Measurements from ENCODE around the gene NOL4L. TPM values are rescaled to one million over a fixed set of nuclear protein-coding genes. Genes with fewer than 3 reads are reported as not detected.

Gene NOL4L
- total RNA-seq, 2 donors from 2014 or later: 9.9 to 28.5 TPM

DNA sequence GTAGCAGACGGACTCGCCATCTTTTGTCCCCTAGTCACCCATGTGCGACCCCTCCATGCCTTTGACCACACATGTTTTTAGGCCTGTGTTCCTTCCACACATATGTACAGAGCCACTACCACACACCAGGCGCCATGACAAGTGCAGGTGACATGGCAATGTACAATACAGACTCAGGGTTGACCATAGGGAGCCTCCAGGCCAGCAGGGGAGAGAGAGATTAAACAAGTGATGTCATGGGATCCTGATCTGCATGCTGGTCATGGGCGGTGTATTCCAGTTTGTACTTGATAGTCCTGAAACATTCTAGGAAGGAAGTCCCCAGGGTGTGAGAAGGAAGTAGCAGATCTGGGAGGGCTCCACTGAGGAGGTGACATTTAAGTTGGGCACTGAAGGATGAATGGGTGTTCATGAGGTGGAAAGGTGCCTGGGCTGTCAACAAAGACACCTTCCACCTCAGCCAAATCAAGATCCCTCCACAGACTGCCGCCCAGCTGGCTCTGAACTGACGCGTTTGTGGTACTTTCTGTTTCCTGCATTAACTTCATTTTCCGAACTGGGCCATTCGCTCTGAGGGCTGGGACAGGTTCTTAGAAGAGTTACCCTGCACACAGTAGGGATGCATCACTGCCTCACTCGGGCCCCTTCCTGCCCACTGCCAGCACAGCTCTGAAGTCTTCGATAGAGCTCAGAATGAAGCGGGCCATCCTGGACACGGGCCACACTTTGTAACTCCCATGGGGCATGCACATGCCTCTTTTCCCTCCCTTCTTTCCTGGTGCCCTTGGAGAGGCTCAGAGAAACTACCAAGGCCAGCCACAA, 94.0 kb downstream of the NOL4L start:
- peaks cover 20% of the 10 kb centered on the region for H3K4me1 Mint-ChIP-seq
- H3K36me3 Mint-ChIP-seq (ENCODE audit: low read depth): no peaks in the 10 kb centered on the region
- ATAC-seq (replicated peaks): no peak
- H3K4me3 Mint-ChIP-seq: no peak overlapping the region
- no peaks in the 10 kb centered on the region for H3K27me3 Mint-ChIP-seq
- no peaks in the 10 kb centered on the region for H3K9me3 Mint-ChIP-seq
- H3K27ac Mint-ChIP-seq: no peak overlapping the region

DNA sequence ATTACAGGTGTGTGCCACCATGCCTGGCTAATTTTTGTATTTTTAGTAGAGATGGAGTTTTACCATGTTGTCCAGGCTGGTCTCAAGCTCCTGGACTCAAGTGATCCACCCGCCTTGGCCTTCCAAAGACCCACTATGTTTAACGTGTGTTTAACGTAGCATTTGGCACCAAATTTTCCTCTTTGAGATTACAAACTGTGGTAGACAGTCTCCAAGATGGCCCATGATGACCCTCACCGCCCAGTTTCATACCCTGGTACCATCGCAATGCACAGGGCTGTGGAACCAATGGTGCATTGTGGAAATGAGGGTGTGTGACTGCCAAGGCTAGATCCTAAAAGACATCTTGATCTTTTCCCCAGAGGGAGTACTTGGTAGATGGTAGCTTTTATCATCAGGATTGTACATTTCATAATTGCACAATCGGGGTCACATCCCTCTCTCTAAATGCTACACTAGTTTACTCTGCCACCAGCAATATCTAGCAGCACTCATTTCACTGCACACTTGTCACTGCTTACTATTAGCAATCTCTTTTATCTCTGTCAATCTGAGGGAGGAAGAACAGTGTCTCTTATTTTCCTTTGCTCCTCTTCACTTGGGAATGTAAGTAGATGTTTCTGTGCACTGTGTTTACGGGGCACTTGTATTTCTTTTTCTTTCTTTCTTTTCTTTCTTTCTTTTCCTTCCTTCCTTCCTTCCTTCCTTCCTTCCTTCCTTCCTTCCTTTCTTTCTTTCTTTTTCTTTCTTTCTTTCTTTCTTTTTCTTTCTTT, 96.9 kb downstream of the NOL4L start:
- H3K4me1 Mint-ChIP-seq: peaks cover 25% of the 10 kb centered on the region
- no peak overlapping the region for H3K4me3 Mint-ChIP-seq
- H3K27ac Mint-ChIP-seq: peak overlapping the region; percentile 26
- H3K27me3 Mint-ChIP-seq: no peaks in the 10 kb centered on the region
- H3K36me3 Mint-ChIP-seq (ENCODE audit: low read depth): peaks cover 7% of the 10 kb centered on the region
- no peak for ATAC-seq (replicated peaks)
- no peaks in the 10 kb centered on the region for H3K9me3 Mint-ChIP-seq

DNA sequence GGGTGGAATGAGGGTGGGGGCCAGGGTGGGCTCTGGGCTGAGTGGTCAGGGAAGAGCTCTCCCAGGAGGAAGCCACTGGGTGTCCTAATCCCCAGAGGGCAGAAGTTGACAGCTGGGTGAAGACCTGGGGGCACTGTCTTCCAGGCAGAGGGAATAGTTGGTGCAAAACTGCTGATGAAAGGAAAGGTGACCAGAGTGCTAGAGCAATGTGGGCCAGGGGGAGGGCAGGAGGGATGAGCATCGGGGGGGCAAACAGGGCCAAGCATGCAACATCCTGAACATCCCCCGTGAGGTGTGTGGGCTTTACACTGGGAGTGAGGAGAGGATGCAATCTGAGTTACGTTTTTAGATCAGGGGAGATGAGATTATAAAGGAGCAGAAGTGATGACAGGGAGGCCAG, 97.8 kb downstream of the NOL4L start:
- Mint-ChIP-seq H3K27me3 (no peaks in the 10 kb centered on the region), H3K4me1 (peaks cover 25% of the 10 kb centered on the region), H3K4me3 (no peak overlapping the region), H3K27ac (no peak overlapping the region), H3K36me3 (ENCODE audit: low read depth) (peaks cover 7% of the 10 kb centered on the region), H3K9me3 (no peaks in the 10 kb centered on the region)
- ATAC-seq (replicated peaks): no peak

DNA sequence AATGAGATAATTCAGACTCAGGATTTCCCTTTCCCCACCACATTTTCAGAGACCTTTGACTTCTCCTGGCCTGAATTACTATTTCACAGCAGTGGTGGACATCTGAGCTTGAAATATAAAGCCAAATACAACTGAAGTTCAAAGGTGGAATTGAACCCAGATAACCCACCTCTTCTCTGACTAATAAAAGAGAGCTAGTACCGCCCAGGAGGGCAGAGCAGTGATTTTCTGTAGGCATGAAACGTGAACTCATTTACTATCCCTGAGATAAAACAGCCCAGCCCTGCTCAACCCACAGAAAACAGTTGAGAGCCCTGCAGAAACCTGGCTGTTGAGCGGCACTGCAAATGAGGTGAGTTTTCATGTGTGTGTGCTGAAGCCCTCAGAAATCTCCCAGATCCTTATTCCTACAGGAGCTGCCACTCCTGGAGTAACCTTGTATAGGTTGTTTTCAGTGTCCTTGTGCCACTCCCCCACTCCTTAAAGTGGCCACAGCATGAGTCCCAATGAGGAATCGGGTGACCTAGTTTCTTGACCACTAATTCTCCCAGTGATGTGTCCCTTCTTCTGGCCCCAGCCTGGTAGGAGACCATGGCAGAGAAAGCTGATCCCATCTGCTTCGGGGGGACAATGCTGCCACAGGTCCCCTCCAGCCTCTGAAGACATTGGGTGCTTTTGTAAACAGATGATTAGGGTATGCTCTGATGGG, 99.2 kb downstream of the NOL4L start:
- Mint-ChIP-seq H3K9me3 (no peaks in the 10 kb centered on the region), H3K27me3 (no peaks in the 10 kb centered on the region), H3K4me3 (peak overlapping the region; percentile 86), H3K27ac (peak overlapping the region; percentile 95), H3K4me1 (peaks cover 25% of the 10 kb centered on the region), H3K36me3 (ENCODE audit: low read depth) (peaks cover 7% of the 10 kb centered on the region)
- ATAC-seq (replicated peaks): no peak

DNA sequence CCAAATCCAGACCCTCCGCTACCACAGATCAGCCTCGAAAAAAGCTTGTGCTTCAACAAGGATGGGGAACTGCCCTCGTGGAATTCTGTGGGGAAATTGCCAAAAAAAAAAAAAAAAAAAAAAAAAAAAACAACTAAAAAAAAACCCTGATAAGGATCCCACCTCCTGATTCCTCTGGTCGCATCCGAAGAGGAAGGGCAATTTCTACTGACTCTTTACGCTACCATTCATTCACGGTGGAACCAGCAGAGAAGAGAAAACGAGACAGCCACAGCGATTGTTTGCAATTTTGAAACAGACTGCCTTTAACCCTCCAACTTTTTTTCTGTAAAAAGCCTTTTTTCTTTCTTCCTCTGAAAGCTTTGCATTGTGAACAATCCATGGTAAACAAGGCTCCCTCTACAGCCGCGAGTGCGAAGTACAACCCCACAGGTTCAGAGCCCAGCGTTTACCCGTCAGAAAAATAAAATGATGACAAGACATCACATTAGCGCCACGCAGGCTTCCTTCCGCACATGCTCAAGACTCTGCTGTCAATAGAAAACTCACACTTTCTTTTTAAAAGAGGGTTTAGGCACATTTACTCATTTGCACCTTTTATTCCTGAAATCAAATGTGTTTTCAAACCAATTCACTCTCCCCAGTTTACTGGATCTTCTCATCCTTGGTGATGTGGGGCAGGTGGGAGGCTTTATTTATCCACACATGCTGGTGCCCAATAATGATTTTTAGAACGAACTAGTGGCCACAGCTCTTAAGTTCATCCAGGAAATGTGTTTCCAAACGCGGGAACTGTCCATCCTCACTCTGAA, 100.0 kb downstream of the NOL4L start:
- H3K36me3 Mint-ChIP-seq (ENCODE audit: low read depth): peaks cover 7% of the 10 kb centered on the region
- peaks cover 26% of the 10 kb centered on the region for H3K4me1 Mint-ChIP-seq
- no peaks in the 10 kb centered on the region for H3K9me3 Mint-ChIP-seq
- no peaks in the 10 kb centered on the region for H3K27me3 Mint-ChIP-seq
- H3K27ac Mint-ChIP-seq: peak overlapping the region; percentile 95
- ATAC-seq (replicated peaks): peak; percentile 82
- peak overlapping the region; percentile 86 for H3K4me3 Mint-ChIP-seq

DNA sequence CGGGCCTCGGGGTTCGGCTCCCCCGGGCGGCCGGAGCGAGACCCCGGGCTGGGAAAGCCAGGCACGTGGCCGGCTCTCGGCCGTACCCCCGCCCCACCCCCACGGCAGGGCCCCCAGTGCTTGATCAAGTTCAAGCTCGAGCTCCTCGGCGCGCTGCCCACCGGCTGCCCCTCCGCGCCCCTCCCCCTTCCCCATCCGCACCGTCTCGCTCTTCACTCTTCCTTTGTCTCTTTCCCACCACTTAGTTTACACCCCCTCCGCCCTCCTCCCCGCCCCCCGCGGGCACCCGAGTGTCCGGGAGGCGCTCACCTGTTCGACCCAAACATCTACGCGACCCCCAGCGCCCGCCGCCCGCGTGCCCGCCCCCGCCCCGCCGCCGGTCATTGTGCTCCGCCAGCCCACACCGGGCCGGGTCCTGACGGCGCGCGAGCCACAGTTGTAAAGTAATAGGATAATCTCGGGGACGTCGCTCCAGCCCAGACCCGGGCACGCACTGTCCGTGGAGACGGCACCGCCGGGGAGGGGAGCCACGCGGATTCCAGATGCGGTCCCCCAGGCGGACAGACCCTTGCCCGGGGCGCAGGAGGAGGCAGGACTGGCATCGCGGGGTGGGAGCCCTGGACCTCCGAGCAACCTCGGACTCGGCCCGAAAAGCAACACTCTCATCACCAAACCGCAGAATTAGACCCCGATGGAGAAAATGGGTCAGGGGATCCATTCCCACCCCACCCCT, 100.7 kb downstream of the NOL4L start:
- Mint-ChIP-seq H3K4me1 (peaks cover 26% of the 10 kb centered on the region), H3K9me3 (no peaks in the 10 kb centered on the region), H3K36me3 (ENCODE audit: low read depth) (peaks cover 7% of the 10 kb centered on the region), H3K4me3 (peak overlapping the region; percentile 86), H3K27ac (peak overlapping the region; percentile 95), H3K27me3 (no peaks in the 10 kb centered on the region)
- peak; percentile 20 for ATAC-seq (replicated peaks)

DNA sequence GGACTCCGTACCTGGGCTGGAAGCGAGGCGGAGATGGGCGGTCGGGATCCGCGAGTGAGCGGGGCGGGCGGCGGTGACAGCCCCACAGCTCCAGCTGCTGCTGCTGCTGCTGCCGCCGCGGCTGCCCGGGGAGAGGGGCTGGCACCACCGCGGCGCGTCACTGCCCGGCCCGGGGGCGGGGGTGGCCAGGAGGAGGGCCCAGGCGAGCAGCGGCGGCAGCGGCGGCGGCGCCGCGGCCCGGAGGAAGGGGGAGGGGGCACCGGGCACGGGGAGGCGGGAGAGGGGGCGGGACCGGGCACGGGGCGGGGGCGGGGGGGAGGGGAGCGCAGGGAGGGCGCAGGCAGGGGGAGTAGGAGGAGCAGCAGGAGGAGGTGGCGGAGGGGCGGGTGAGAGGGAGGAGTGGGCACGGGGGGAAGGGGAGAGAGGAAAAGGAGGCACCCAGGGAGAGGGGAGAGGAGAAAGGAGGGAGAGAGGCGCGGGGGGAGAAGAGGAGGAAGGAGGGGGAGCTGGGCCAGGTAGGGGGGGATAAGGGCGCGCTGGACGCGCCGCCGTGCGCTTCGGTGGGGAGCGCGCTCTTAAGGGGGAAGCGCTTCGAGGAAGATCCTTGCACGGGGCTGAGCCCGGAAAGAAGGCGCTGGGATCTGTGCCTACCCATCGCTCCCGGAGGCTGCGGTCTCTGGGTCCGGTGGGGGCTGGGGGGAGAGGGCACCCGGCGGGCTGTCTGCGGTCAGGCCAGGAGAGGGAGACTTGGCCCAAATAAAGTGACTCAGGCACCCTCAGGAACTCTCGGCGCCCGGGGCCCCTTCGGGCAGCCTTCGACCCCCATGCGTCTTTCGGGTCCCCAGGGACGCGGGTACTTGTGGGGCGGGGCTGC, 101.5 kb downstream of the NOL4L start:
- peaks cover 7% of the 10 kb centered on the region for H3K36me3 Mint-ChIP-seq (ENCODE audit: low read depth)
- peak; percentile 59 for ATAC-seq (replicated peaks)
- peaks cover 26% of the 10 kb centered on the region for H3K4me1 Mint-ChIP-seq
- H3K9me3 Mint-ChIP-seq: no peaks in the 10 kb centered on the region
- H3K27me3 Mint-ChIP-seq: no peaks in the 10 kb centered on the region
- H3K4me3 Mint-ChIP-seq: peak overlapping the region; percentile 86
- H3K27ac Mint-ChIP-seq: no peak overlapping the region

DNA sequence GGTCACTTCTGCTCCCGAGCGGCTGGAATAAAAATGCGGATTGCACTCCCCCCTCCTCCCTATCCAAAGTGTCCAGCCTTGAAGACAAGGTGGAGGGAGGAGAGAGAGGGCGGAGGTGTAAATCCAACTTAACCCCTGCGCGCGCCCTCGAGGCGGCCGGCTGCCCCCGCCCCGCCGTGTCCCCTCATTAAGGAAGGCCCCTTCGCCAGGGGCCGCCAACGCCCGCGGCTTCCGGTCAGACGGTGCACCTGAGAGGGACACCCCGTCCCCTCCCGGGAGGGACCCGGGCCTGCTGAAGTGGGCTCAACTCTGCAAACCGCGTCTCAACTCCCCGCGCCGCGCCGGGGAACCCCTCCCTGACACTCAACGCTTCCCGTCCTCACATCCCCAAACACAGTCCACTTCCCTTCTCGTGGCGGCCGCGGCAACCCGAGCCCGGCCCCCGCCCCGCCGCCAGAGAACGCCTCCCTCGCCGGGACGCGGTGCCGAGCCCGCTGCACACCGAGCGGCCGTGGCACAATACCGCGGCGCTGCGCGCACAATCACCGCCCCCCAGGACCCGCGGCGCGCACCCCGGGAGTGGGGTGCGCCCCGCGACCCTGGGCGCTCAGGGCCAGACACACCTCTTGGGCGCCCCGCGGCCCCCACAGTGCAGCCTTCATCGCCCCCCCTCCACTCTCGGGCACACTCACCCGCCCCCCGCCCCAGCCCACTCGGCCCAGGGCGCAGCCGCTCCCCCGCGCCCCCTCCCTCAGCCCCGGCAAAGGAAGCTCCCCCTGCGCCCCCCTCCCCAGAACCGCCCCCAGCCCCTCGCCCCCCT, 102.5 kb downstream of the NOL4L start:
- H3K27ac Mint-ChIP-seq: no peak overlapping the region
- peaks cover 7% of the 10 kb centered on the region for H3K36me3 Mint-ChIP-seq (ENCODE audit: low read depth)
- H3K4me1 Mint-ChIP-seq: peaks cover 32% of the 10 kb centered on the region
- H3K27me3 Mint-ChIP-seq: no peaks in the 10 kb centered on the region
- ATAC-seq (replicated peaks): peak; percentile 21
- H3K9me3 Mint-ChIP-seq: no peaks in the 10 kb centered on the region
- peak overlapping the region; percentile 51 for H3K4me3 Mint-ChIP-seq

DNA sequence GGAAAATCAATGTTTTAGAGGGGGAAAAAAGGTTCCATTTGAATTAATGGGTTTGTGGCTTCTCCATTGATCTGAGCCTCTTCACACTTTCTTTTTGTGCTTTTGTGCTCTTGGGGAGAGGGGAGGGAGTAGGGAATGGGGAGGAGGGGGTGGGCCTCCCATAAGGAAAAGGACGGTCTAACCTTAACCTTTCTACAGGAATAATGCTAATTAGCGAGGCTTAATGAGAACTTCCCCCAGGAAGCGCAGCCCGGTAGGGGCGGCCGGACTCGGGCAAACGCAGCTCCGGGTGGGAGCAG, 103.0 kb downstream of the NOL4L start:
- peak overlapping the region; percentile 51 for H3K4me3 Mint-ChIP-seq
- H3K27ac Mint-ChIP-seq: no peak overlapping the region
- peaks cover 33% of the 10 kb centered on the region for H3K4me1 Mint-ChIP-seq
- ATAC-seq (replicated peaks): no peak
- H3K36me3 Mint-ChIP-seq (ENCODE audit: low read depth): peaks cover 7% of the 10 kb centered on the region
- no peaks in the 10 kb centered on the region for H3K9me3 Mint-ChIP-seq
- no peaks in the 10 kb centered on the region for H3K27me3 Mint-ChIP-seq

DNA sequence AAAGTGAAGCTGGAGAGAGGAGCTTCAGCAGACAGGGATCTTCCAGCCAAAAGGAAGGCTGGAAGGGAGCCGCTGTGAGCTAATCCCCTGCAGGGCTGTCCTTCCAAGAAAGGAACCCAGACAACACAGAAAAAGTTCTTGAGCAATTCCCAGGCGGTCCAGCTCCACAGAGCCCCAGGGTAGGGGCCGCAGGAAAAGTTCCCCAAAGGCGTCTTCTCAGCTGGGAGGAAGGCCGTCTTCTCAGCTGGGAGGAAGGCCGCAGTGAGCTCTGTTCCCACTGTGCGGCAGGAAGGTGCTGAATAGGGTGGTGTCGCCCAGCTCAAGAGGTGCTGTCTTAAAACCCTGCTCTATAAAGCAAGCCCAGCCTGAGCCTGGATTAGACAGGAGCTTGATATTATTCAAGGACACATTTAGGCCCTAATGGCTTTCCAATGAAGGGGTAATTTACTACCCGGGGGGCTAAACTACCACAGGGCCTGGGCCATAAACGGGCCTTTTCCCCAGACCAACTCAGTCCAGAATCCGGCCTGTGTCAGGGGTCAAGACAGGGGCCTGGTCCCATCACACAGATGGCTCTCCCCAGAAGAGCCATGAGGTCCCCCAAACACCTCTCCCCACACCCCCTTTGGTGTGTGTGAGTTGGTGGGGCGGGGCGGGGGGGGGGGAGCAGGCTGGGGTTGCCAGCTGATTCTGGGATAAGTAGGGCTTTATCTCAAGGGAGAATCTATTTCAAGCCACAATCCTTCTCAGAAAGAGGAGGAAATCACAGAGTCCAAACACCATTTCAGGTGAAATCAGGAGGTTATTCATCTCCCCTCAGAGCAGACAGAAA, 103.6 kb downstream of the NOL4L start:
- Mint-ChIP-seq H3K4me1 (peaks cover 35% of the 10 kb centered on the region), H3K4me3 (peak overlapping the region; percentile 51), H3K36me3 (ENCODE audit: low read depth) (peaks cover 7% of the 10 kb centered on the region), H3K9me3 (no peaks in the 10 kb centered on the region), H3K27ac (peak overlapping the region; percentile 44), H3K27me3 (no peaks in the 10 kb centered on the region)
- no peak for ATAC-seq (replicated peaks)

DNA sequence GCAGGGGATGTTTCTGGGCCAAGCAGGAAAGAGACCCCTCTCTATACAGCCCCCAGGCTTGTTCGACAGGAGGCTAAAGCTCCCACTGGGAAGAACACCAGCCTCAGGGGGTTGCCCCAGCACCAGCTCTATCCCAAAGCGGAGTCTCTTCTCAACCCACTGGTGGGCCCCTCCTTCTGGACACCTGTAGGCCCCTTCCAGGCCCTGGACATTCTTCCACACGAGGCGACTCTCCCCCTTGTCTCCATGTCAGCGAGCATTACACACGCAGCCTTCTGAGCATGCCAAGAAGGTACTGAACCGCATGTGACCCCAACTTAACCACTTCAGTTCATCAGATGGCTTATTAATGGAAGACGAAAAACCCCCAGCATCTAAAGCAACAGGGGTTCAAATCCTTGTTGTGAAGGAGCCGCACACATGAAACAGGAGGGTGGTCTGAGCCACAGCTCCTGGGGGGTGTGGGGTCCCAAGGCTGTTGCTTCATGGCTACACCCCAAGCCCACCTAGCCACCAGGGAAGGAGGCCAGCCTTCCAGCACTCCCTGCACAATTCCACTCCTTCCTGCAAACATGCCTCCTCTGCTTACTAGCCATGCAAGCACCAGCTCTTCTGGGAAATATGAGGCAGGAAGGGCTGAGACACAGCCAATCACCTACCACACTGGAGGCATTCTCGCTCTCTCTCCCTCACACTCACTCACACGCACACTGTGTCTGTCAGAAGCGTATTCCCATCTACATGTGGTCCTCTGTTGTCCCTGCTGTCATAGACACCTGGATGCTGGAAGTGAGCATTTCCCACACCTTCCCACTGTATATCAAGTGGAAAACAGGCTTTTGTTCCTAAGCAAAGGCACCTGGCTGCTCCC, 104.5 kb downstream of the NOL4L start:
- Mint-ChIP-seq H3K27me3 (no peaks in the 10 kb centered on the region), H3K4me1 (peaks cover 33% of the 10 kb centered on the region), H3K27ac (peak overlapping the region; percentile 44), H3K36me3 (ENCODE audit: low read depth) (peaks cover 7% of the 10 kb centered on the region), H3K4me3 (no peak overlapping the region), H3K9me3 (no peaks in the 10 kb centered on the region)
- ATAC-seq (replicated peaks): no peak

Measured in activated T-helper 17 cell treated with anti-CD3 and anti-CD28 coated beads, Interleukin-2, amount 50 U/mL, for 72 hours (primary cell).